ENCODE measurements around the gene ODAD4.
A peak's percentile ranks its signal among the peaks of the same experiment; 100 is the strongest.
"Not testable (repeated sequence)": the region's sequence is repeated elsewhere in the genome, so short reads cannot be mapped to it uniquely, and the experiment has no call there.

The ODAD4 gene

DNA sequence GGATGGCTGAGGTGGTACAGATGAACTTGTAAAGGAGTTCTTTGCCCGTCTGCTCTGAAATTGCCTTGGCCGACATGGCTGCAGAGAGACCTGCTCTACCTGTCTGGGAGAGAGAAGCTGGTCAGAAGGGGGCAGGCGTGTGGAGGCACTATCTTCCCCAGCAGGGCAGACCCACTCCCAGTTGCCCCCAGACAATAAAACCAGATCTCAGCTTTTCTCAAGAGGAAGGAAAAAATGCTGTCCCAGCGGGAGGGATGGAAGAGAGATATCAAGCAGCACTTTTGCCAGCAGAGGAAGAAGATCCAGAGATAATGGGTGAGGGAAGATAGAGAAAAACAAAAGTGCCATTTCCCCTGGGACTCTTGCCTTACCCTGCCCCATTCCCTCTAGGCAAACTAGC is 16.6 kb upstream of the ODAD4 start:
- DNase-seq = no peak

DNA sequence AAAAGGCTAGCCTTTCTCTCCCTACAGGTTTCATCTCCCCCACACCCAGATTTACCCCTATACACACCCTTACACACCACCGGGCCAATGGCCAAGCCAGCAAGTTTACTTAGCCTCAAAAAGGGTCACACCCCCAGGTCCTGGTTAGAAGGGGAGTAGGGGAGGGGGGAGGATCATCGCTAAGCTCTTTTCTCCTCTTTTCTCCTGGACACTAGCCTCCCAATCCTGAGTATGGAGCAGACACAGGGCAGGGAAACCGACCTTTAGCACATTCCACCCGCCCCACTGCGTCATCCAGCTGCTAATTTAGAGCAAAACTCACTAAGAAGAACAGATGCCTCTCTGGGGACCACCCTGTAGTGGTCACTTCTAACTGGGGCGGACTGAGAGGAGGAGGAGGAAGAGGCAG is 16.1 kb upstream of the ODAD4 start:
- no peak for DNase-seq

DNA sequence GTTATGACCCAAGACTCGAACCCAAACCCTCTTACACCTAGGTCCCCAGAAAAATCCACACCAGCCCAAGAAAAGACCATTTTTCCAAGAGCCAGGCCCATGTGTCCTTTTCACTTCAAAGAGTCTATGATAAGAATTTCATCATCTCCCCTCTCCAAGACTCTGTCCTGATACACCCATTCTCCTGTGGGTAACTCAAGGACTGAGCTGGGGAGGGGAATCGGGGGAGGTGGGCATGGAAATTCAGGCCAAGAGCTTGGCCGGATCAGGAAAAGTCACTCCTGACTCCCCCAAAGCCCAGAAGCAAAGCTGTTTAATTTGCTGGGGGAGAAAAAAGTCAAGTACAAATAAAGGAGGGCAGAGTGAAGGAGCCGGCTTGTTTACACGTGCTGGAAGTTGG is 15.4 kb upstream of the ODAD4 start:
- no peak for DNase-seq

DNA sequence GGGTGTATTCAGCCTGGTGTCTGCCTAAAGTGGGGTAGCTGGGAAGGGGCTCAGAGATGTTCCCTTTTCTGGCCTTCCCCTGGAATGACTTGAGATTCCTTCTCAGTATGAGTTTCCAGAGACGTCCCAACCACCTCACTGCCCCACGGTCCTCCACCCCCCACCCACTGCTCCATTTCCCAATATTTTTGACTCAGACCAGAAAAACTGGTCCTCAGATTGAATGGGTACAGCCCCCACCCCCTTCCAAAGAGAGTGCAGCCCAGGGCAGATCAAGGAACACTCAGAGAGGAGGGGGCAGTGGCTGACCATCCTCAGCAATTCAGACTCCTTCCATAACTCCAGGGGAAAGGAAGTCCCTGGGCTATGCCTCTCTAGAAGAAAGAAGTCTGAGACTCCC is 14.9 kb upstream of the ODAD4 start:
- no peak for DNase-seq

DNA sequence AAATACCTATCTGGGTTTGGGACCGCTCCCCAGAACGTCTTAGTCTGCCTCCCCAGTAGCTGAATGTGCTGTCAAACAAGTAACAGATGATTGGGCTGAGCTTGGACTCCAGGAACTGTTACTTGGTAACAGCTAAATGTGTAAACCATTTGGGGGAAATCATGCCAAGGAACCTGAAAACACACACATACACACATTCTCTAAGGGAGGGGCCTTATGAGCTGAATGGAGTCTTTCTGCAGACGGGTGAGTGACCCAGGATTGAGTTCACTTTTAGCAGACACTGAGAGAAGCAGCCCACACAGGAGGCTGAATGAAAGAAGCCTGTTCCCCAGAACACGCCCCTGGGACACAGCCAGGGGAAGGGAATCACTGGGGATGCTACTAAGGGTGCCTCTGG is 13.2 kb upstream of the ODAD4 start:
- no peak for DNase-seq

DNA sequence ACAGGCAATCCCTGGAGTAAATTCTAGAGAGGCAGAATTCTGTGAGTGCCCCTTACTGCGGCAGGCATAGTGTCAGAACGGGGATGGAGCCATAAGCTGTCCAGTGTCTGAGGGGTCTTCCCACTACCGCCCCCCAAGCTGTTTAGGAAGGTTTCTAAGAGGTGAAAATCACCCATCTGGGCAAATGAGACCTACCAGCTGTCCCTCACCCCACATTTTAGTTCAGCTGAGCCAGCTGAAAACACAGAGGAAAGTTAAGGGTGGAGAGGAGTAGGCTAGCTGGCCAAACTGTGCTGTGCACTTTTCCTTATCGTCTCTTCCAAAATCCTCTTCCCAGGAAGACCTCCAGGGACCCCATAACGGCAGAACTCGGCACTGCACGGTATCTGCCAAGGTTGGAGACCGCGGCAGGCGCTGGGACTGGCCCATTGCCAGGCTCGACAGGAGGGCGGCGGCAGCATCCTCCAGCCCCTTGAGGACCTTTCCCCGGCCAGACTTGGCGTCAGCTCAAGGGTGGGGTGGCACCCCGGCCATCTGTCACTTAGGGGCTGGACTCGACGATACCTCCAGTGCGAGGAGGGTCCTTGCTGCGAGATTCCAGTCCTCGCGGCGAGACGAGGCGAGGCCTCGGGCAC is 12.6 kb upstream of the ODAD4 start:
- peak; percentile 10 to 31 for DNase-seq

DNA sequence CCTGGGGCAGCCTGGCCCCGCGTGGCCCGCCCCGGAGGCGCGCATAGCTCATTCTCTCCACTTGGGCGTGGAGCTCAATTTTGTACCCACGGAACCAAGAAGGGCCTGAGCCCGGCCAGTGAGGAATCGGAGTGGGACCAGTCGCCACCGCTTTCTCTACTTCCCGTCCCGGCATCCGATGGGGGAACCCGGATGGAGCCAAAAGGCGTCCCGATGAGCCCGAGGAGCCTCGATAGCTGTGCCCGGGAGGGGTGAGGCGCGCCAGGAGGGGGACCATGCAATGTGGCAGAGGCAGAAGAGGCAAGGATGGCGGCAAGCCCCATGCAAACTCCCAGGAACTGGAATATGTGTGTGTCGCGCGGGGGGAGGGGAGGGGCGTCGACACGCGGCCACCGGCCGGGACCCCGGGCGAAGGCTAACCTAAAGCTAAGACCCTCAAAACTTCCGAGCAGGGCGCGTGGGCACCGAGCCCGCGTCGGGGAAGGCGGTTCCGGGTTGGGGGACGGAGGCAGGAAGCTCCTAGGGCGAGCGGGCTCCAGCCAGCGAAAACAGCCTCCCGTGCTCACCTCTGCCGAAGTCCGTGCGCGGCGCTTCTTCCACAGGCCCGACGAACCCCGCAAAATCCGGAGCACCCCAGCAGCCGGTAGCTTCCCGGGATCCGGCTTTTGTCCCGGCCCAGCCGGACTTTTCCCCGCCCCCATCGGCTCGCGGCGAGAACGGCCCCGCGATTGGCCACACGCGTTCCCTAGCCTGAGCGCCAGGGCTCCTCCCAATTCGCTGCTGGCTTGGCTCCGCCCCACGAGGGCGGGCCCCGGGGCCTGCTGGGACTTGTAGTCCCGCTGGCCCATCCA is 11.9 kb upstream of the ODAD4 start, which contains the start of gene ACLY:
Gene ACLY, minus strand, starts transcription at position 638 of the 851 bp plus-strand sequence. CDS start 5,078 bp downstream, outside the sequence.
- DNase-seq = peak; percentile 95 to 96

DNA sequence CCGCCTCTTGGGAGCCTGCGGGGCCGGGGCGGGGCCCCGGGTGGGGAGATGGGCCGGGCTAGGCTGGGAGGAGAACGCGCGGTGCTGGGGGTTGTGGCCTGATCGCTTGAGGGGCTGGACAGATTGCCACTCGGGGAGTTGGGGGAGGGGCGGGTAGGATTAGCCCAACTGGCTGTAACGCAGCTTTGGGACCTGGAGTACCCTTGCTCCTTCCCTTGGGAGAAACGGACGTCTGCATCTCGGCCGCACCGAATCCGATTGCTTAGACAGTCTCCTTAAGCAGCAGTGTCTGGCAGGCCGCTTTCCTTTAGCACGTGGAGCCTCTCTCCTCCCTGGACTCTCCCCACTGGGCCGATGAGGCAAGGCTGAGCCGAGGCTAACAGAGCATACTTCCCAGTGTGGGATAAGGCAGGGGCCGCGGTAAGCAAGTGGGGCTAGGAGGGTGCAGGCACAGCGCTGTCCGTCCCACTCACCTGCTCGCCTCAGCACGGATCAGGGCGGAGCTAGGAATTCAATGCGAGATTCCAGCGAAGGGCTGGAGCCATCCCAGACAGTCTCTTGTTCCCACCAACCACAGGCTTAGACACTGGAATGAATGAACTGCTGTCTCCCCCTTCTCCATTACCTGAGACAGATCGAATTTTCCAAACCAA is 11.1 kb upstream of the ODAD4 start:
- no peak for DNase-seq

DNA sequence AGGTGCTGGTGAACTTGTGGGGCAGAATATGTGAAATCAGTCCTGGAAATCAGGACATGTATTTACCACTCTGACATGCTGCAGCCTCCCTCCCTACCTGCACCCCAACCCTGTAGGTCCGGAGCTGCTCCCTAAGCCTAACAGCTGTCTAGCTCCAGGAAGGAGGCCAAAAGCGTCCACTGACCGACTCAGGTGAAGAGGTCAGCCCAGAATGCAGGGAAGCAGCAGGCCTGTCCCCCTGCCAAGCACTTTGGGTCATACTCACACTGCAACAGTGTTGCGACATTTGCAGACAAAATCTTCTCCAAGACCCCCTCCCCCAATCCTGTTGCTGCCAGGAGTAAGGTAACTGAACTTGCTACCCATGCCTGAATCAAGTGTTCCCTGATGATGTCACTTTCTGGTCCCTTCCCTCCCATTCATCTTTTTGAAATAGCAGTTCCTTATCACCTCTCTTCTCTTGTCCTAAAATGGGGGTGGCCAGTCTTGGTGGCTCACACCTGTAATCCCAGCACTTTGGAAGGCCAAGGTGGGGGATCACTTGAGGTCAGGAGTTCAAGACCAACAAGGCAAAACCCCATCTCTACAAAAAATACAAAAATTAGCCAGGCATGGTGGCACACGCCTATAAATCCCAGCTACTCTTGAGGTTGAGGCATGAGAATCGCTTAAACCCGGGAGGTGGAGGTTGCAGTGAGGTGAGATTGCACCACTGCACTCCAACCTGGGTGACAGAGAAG is 10.4 kb upstream of the ODAD4 start:
- no peak for DNase-seq

DNA sequence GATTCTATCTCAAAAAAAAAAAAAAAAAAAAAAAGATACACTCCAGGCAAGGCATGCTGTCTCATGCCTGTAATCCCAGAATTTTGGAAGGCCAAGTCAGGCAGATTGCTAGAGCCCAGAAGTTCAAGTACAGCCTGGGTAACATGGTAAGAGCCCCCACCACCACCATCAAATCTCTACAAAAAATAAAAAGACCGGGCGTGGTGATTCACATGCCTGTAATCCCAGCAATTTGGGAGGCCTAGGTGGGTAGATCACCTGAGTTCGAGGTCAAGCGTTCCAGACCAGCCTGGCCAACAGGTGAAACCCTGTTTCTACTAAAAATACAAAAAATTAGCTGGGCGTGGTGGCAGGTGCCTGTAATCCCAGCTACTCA is 9.8 kb upstream of the ODAD4 start:
- no peak for DNase-seq

DNA sequence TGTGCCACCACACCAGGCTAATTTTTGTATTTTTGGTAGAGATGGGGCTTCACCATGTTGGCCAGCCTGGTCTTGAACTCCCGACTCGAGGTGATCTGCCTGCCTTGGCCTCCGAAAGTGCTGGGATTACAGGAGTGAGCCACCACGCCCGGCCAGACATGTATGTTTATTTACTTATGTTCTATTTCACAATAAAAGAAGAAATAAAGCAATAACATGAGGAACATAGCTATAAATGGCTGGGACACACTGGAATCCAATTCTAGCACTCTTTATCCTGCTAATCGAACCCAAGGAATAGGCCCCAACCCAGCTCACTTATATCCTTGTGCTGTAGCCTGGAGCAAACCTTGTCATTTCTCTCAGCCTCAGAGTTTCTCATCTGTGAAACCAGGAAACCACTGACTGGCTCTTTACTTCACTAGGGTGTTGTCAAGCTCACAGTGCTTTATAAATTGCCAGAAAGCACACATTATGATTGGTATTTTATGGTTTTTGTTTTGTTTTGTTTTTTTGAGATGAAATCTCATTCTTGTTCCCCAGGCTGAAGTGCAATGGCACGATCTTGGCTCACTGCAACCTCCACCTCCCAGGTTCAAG is 4.3 kb upstream of the ODAD4 start:
- no peak for DNase-seq

DNA sequence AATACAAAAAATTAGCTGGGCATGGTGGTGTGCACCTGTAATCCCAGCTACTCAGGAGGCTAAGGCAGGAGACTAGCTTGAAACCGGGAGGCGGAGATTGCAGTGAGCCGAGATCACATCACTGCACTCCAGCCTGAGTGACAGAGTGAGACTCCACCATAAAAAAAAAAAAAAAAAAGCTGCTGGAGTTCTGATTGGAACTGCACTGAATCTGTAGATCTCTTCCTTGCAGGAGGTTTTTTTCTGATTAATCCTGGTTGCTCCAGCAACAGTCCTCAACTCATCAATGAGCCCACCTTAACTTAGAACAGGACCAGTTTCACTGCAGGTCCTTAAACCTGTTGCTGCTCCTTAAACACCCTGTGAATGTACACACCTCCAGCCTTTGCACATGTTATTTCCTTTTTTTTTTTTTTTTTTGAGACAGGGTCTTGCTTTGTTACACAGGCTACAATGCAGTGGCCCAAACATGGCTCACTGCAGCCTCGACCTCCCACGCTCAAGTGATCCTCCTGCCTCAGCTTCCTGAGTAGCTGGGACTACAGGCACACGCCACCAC is 1.6 kb upstream of the ODAD4 start:
- no peak for DNase-seq

DNA sequence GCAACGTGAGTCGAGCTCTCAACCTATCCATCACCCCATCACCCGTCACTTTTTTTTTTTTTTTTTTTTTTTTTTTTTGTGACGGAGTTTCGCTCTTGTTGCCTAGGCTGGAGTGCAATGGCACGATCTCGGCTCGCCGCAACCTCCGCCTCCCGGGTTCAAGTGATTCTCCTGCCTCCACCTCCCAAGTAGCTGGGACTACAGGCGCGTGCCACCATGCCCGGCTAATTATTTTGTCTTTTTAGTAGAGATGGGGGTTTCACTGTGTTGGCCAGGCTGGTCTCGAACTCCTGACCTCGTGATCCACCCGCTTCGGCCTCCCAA is 378 bp downstream of the ODAD4 start:
- DNase-seq = not testable (repeated sequence)

DNA sequence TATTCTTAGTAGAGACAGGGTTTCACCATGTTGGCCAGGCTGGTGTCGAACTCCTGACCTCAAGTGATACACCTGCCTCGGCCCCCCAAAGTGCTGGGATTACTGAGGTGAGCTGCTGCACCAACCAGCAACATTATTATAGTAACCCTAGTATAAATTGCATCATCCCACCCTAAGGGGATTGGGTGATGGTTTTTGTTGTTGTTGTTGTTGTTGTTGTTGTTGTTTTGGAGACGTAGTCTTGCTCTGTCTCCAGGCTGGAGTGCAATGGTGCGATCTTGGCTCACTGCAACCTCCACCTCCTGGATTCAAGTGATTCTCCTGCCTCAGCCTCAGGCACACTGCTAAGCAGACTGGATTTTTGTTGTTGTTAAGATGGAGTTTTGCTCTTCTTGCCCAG is 1.3 kb downstream of the ODAD4 start:
- DNase-seq = not testable (repeated sequence)

DNA sequence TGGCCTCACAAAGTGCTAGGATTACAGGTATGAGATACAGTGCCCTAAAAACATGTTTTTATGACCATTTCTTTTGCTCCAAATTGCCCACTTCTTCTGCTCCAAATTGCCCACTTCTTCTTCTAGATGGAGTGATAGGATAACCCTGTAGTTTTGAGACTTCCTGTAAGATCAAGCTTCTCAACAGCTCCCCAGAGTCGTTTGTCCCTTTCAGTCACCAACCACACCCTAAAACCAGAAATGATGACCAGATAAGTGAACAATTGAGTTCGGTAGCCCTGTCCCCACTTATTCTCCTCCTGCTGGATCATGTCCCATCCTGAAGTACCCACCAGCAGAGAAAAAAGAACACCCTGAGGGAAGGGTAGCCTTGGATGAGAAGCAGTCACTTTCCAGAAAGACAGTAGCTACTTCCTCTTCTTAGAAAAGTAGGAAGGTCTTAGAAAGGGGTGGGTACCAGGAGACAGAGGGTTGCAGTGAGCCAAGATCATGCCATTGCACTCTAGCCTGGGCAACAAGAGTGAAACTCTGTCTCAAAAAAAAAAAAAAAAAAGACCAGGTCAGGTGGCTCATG is 2.5 kb downstream of the ODAD4 start:
- no peak for DNase-seq

DNA sequence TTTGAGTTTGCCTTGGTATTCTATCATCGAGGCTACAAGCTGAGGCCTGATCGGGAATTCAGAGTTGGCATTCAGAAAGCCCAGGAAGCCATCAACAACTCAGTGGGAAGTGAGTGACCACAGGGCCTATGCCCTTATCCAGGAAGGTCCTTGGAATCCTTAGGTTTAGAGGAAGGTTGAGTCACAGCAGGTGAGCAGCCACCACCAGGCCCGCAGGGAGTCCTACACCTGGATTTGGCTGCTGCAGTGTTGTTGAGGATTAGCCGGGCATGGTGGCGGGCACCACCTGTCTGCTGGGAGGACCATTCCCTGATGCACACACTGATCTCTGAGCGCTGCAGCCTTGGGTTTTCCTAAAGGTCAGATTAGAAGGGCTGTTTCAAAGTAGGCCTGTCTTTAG is 5.2 kb downstream of the ODAD4 start:
- DNase-seq = no peak

DNA sequence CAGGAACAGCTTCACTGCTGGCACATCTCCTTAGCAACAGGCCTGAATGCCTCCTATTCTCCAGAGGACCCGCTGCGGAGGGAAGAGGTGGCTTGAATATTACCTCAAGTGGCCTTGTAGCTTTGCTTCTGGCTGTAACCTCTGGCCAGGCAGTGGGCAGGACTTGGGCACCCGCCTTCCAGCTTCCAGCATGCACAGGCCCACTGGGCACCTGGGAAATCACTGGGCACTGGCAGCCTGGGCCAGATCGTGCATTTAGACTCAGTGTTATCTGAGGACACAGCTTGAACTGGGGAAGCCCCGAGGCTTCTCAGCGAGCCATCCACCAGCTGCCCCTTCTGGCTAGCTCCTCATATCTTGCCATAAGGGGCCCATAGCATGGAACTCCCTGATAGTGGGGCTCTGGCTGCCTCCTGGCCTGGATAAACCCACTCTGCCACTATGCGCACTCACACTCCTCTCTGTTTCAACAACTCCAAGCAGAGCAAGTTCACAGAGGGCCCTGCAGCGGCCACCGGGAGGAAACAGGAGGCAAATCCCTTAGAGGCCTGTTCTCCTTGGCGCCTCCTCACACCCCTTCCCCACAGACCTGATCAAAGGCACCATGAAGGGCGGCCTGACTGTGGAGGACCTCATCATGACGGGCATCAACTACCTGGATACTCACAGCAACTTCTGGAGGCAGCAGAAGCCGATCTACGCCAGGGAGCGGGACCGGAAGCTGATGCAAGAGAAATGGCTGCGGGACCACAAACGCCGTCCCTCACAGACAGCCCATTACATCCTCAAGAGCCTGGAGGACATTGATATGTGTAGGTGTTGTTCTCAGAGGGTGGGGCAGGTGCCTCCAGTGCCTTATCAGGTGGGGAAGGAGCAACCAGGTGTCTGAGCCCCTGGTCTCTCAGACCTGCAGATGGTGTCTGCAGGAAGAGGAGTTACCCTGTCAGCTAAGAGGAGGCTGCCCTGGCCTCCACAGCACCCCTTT is 7.8 kb downstream of the ODAD4 start:
- no peak for DNase-seq

DNA sequence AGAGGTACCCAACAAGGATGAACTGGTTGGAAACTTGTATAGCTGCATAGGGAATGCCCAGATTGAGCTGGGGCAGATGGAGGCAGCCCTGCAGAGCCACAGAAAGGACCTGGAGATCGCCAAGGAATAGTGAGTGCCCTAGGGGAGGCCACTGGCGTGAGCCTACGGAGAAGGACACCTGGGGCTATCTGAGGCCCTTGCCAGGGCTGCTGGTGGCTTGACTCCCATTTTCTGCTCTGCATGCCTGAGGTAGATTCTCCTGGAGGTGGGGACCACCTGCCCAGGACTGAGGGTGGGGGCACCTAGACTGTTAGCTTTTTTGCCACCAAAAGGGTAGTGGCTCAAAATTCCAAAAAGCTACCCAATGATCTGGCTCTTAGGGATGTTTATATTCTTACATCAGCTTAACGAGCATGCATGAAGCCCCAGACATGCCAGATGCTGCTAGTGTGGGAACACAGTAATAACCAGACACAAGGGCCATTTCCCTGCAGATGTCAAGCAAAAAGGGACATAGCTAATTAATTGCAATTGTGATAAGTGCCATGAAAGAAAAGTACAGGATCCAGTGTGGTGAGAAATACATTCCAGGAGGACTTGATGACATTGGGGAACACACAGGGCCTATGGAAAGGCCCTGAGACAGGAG is 8.8 kb downstream of the ODAD4 start:
- DNase-seq = no peak

DNA sequence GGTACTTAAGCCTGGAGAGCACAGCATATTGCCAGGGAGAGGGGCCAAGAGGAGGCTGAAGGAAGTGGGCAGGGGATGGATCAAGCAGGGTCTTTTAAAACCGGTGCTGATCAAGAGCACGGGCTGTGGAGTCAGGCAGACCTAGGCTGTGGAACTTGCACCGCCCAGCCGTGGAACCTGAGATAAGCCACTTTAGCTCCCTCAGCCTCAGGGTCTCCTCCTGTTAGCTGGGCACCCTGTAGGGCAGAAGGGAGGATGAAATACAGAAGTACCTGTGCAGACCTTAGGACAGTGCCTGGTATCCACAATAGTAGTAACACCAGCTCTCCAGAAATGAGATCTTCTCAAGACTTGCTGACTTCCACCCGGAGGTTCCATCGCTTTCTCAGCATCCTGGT is 9.3 kb downstream of the ODAD4 start:
- no peak for DNase-seq

DNA sequence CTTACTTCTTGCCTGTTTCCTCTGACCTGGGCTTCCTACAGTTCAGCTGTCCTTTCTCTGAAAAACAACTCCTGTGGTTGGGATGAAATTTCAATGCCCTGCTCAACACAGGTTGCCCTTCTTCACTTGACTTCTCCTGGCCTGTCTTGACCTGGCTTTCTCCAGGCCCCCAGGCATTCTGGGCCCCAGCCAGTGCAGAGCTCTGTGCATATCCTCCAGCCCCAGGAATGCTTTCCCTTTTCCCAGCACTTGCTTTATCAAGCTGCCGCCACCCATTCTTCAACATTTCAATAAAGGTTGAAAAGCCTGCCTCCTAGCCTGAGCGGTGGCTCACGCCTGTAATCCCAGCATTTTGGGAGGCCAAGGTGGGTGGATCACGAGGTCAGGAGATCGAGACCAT is 10.8 kb downstream of the ODAD4 start:
- no peak for DNase-seq

Data from CD4-positive, alpha-beta T cell treated with Interleukin-1 beta for 1 hour (primary cell).